Mesodermal cell (in vitro differentiated cells): Measurements from ENCODE around the gene LRRC52.

Experiments
- H3K27ac ChIP-seq: 2 replicates; pipeline ENCODE4 v1.7.0; 2013; ENCODE audit warnings: mild to moderate bottlenecking, low read depth, low read length, moderate library complexity; ENCODE audit not compliant: severe bottlenecking
- H3K36me3 ChIP-seq: 2 replicates; pipeline ENCODE4 v1.7.1; 2013; ENCODE audit warnings: mild to moderate bottlenecking, low read length, moderate library complexity; ENCODE audit not compliant: control insufficient read depth, insufficient read depth
- H3K4me1 ChIP-seq: one replicate; pipeline ENCODE4 v1.7.1; 2013; ENCODE audit warnings: mild to moderate bottlenecking, low read length; ENCODE audit not compliant: insufficient read depth, control insufficient read depth, poor library complexity, severe bottlenecking
- H3K4me3 ChIP-seq: 2 replicates; pipeline ENCODE4 v1.7.0; 2013; ENCODE audit warnings: low read length, control low read depth, mild to moderate bottlenecking; ENCODE audit not compliant: insufficient read depth, poor library complexity, severe bottlenecking; ENCODE audit errors: extremely low read depth
- H3K9me3 ChIP-seq: 2 replicates; pipeline ENCODE4 v1.7.1; 2013; ENCODE audit warnings: mild to moderate bottlenecking, low read length, moderate library complexity; ENCODE audit not compliant: control insufficient read depth
- WGBS, 2 experiments: methylation state at CpG; one replicate each; pipeline ENCODE4 v1.1.5; 2013; ENCODE audit warnings: missing lambda C conversion rate in 2 of 2; ENCODE audit not compliant: insufficient coverage in 2 of 2; 5-methylcytosine and 5-hydroxymethylcytosine counted together

LRRC52 gene

DNA sequence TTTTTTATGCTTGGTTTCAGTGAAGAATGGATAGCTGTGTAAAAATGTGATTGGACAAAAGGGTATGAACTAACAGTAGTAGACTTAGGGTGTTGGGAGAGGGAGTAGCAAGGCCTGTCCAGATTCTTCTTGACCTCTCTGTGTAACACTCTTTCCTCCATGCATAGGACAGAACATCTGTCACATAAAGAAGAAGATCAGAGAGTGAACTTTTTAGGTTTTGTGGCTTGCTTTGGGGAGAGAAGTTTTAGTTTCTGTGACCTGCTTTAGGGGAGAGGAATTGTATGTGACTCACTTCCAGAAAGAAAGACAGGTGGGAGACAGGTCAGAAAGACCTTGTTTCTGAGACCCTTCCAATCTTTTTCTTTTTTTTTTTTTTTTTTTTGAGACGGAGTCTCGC is 27.3 kb upstream of the LRRC52 start:
- Histone ChIP-seq H3K4me3 (no peak overlapping the region), H3K36me3 (no peaks in the 10 kb centered on the region), H3K4me1 (no peaks in the 10 kb centered on the region), H3K9me3 (peaks cover 4% of the 10 kb centered on the region), H3K27ac (no peak overlapping the region)
- WGBS, 2 experiments = no CpG with 5 or more reads among the region's 2 CpGs

GRCh38 chr1:165520646-165521045 is 23.2 kb upstream of the LRRC52 start:
- WGBS, 2 experiments = 100% methylated on average over 1 of the region's 4 CpGs; no CpG with 5 or more reads in 1 of the 2 experiments
- Histone ChIP-seq H3K4me1 (no peaks in the 10 kb centered on the region), H3K9me3 (peaks cover 10% of the 10 kb centered on the region), H3K4me3 (no peak overlapping the region), H3K36me3 (no peaks in the 10 kb centered on the region), H3K27ac (no peak overlapping the region)

- WGBS, 2 experiments = 91 to 96% methylated on average over 4 of the region's 5 CpGs
- Histone ChIP-seq H3K27ac (no peak overlapping the region), H3K36me3 (no peaks in the 10 kb centered on the region)
Measured at GRCh38 chr1:165524639-165525285, 19.0 kb upstream of the LRRC52 start.

GRCh38 chr1:165525708-165526107 is 18.1 kb upstream of the LRRC52 start:
- Histone ChIP-seq H3K36me3 (no peaks in the 10 kb centered on the region), H3K4me3 (no peak overlapping the region), H3K27ac (no peak overlapping the region), H3K9me3 (peaks cover 10% of the 10 kb centered on the region), H3K4me1 (no peaks in the 10 kb centered on the region)
- 93 to 95% methylated on average over 3 of the region's 3 CpGs for WGBS, 2 experiments

More at GRCh38 chr1:165524639-165525285, 19.0 kb upstream of the LRRC52 start:
- Histone ChIP-seq H3K4me1 (no peaks in the 10 kb centered on the region), H3K9me3 (peaks cover 10% of the 10 kb centered on the region), H3K4me3 (no peak overlapping the region)

DNA sequence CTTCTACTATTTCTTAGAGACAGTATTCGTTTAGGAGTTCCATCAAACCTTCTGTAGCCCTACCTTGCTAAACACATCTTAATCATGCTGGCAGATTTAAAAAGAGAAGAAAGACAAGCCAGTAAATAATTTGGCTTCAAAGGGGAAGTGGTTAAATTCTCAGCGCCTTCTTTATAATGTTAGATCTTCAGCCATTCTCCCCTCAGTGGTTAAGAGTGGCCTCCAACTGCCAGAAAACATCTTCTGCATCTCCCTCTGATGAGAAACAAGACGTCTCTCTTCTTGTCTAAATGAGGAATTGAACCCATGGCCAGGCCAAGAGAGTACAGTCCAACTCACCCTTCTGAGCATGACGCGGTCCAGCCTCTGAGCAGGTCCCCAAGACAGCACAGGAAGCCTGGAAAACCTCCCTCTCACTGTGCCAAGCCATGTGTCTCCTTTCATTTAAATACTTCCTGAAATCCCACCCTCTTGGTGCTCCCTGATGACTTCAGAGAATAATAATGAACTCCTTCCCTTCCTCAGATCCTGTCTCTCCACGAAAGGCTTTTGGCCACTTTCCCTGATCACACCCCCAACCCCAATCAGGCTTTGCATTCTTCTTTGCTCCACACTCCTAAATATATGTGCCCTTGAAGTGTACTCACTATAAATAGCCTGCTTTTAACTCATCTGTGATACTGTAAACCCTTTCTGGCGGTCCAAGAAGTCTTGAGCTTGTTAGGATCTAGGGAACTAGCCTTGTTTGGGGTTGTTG is 16.4 kb upstream of the LRRC52 start:
- WGBS, 2 experiments = 88 to 90% methylated on average over 2 to 5 of the region's 7 CpGs

GRCh38 chr1:165531021-165531420 is 12.8 kb upstream of the LRRC52 start:
- 90 to 100% methylated on average over 1 to 2 of the region's 2 CpGs for WGBS, 2 experiments
- Histone ChIP-seq H3K27ac (no peak overlapping the region), H3K36me3 (no peaks in the 10 kb centered on the region), H3K9me3 (no peaks in the 10 kb centered on the region), H3K4me1 (no peaks in the 10 kb centered on the region), H3K4me3 (no peak overlapping the region)

More for the DNA sequence above, 16.4 kb upstream of the LRRC52 start:
- Histone ChIP-seq H3K4me3 (no peak overlapping the region), H3K9me3 (no peaks in the 10 kb centered on the region), H3K4me1 (no peaks in the 10 kb centered on the region), H3K27ac (no peak overlapping the region), H3K36me3 (no peaks in the 10 kb centered on the region)

GRCh38 chr1:165532053-165532452 is 11.7 kb upstream of the LRRC52 start:
- H3K9me3 ChIP-seq = no peaks in the 10 kb centered on the region
- H3K4me1 ChIP-seq = no peaks in the 10 kb centered on the region
- WGBS, 2 experiments = 88 to 92% methylated on average over 7 of the region's 7 CpGs
- H3K27ac ChIP-seq = no peak overlapping the region
- no peak overlapping the region for H3K4me3 ChIP-seq
- H3K36me3 ChIP-seq = no peaks in the 10 kb centered on the region

DNA sequence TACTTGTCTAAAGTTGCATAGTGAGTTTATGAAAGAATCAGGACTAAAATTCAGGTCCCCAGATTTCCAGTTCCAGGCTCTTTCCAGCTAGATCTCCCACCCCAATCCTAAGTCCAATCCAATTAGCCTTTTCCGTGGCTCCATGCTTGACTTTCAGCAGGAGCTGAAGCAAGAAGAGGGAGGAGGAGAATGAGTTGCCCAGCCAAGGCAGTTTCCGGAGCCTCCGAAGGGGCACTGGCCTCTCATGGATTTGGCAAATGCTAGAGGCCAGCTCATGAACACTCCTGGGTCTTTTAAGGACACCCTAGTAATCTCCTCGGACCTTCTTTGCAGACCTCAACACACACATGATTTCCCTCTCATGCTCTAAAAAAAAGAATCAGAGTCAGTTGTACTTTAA is 10.5 kb upstream of the LRRC52 start:
- Histone ChIP-seq H3K4me1 (no peaks in the 10 kb centered on the region), H3K9me3 (no peaks in the 10 kb centered on the region), H3K27ac (no peak overlapping the region), H3K36me3 (no peaks in the 10 kb centered on the region), H3K4me3 (no peak overlapping the region)
- 76 to 100% methylated on average over 2 to 3 of the region's 4 CpGs for WGBS, 2 experiments

DNA sequence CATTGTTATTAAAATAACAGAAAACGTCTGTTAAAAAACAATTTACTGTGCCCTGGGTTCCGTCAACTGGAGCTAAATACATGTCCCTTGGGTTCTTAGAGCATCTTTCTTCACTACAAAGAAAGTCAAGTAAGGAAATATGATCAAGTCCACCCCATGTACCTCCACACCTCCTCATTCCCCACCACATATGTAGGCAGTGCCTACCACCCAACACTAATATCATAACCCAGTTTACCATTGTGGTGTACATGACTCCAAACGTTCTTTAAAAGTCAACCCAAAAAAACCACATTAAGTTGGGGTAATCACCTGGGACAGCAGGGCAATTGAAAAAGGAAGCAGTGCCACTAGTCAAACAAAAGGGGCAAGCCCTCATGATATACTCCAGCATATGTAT is 7.8 kb upstream of the LRRC52 start:
- H3K36me3 ChIP-seq = no peaks in the 10 kb centered on the region
- H3K4me3 ChIP-seq = no peak overlapping the region
- H3K9me3 ChIP-seq = no peaks in the 10 kb centered on the region
- H3K27ac ChIP-seq = no peak overlapping the region
- WGBS, 2 experiments = 84 to 97% methylated on average over 3 of the region's 3 CpGs
- H3K4me1 ChIP-seq = no peaks in the 10 kb centered on the region

GRCh38 chr1:165537356-165538109 is 6.3 kb upstream of the LRRC52 start:
- Histone ChIP-seq H3K9me3 (no peaks in the 10 kb centered on the region), H3K36me3 (no peaks in the 10 kb centered on the region), H3K4me3 (no peak overlapping the region), H3K27ac (no peak overlapping the region), H3K4me1 (no peaks in the 10 kb centered on the region)
- WGBS, 2 experiments = 64 to 74% methylated on average over 8 to 9 of the region's 14 CpGs
